Loucy (cell line): ENCODE results near the gene HAGH.
A peak's percentile ranks its signal among the peaks of the same experiment; 100 is the strongest.

Experiments
- H2AFZ ChIP-seq: fragments of 200-600 bp; sonication (generic); 2 replicates; pipeline ENCODE4 v1.6.0; 2016; ENCODE audit warnings: antibody characterized with exemption, mild to moderate bottlenecking, low read length, moderate library complexity
- H3F3A ChIP-seq: fragments of 200-600 bp; 2 replicates; pipeline ENCODE4 v1.6.0; 2016; ENCODE audit warnings: antibody characterized with exemption, low read depth, mild to moderate bottlenecking
- H3K27me3 ChIP-seq: fragments of 200-600 bp; sonication (generic); 2 replicates; pipeline ENCODE4 v1.6.1; 2014; ENCODE audit warnings: low read length, mild to moderate bottlenecking; ENCODE audit not compliant: insufficient read depth, poor library complexity, severe bottlenecking
- H3K36me3 ChIP-seq: fragments of 200-600 bp; sonication (generic); 2 replicates; pipeline ENCODE4 v1.6.1; 2016; ENCODE audit warnings: low read length; ENCODE audit not compliant: insufficient read depth
- H3K4me1 ChIP-seq: fragments of 200-600 bp; sonication (generic); 2 replicates; pipeline ENCODE4 v1.5.1; 2014; ENCODE audit warnings: low read length, mild to moderate bottlenecking; ENCODE audit not compliant: insufficient read depth, poor library complexity, severe bottlenecking
- H3K4me2 ChIP-seq: fragments of 200-600 bp; sonication (generic); 2 replicates; pipeline ENCODE4 v1.6.0; 2014; ENCODE audit warnings: antibody characterized with exemption, low read length, low read depth, mild to moderate bottlenecking; ENCODE audit not compliant: poor library complexity, severe bottlenecking
- H3K4me3 ChIP-seq: fragments of 200-600 bp; sonication (generic); 2 replicates; pipeline ENCODE4 v1.5.1; 2014; ENCODE audit warnings: low read length, mild to moderate bottlenecking, mixed read lengths; ENCODE audit not compliant: poor library complexity, severe bottlenecking
- H3K79me2 ChIP-seq: fragments of 200-600 bp; sonication (generic); 2 replicates; pipeline ENCODE4 v1.6.1; 2014; ENCODE audit warnings: low read length; ENCODE audit not compliant: insufficient read depth
- H3K9ac ChIP-seq: fragments of 200-600 bp; sonication (generic); 2 replicates; pipeline ENCODE4 v1.6.0; 2014; ENCODE audit warnings: mild to moderate bottlenecking, low read depth, low read length, moderate library complexity; ENCODE audit not compliant: poor library complexity, severe bottlenecking
- H3K9me2 ChIP-seq: fragments of 200-600 bp; sonication (generic); replicated peaks from 2 replicates; pipeline ENCODE4 v1.6.1; 2016; ENCODE audit warnings: low read depth, low read length, mixed read lengths
- H3K9me3 ChIP-seq: fragments of 200-600 bp; sonication (generic); 2 replicates; pipeline ENCODE4 v1.6.1; 2014; ENCODE audit warnings: mild to moderate bottlenecking, antibody characterized with exemption, low read length, low read depth; ENCODE audit not compliant: insufficient read depth
- H4K20me1 ChIP-seq: fragments of 200-600 bp; sonication (generic); 2 replicates; pipeline ENCODE4 v1.6.0; 2014; ENCODE audit warnings: antibody characterized with exemption, low read length, mild to moderate bottlenecking; ENCODE audit not compliant: insufficient read depth, poor library complexity, severe bottlenecking
- CTCF ChIP-seq: fragments of 200-600 bp; sonication (generic); conservative IDR thresholded peaks from 2 replicates; pipeline ENCODE4 v1.5.1; 2014; ENCODE audit warnings: mild to moderate bottlenecking, antibody characterized with exemption, low read length
- EZH2phosphoT487 ChIP-seq: fragments of 200-600 bp; IDR thresholded peaks from 2 replicates; pipeline ENCODE4 v1.6.1; 2018; ENCODE audit warnings: antibody characterized with exemption, mild to moderate bottlenecking, moderate library complexity, borderline replicate concordance

The HAGH gene

DNA sequence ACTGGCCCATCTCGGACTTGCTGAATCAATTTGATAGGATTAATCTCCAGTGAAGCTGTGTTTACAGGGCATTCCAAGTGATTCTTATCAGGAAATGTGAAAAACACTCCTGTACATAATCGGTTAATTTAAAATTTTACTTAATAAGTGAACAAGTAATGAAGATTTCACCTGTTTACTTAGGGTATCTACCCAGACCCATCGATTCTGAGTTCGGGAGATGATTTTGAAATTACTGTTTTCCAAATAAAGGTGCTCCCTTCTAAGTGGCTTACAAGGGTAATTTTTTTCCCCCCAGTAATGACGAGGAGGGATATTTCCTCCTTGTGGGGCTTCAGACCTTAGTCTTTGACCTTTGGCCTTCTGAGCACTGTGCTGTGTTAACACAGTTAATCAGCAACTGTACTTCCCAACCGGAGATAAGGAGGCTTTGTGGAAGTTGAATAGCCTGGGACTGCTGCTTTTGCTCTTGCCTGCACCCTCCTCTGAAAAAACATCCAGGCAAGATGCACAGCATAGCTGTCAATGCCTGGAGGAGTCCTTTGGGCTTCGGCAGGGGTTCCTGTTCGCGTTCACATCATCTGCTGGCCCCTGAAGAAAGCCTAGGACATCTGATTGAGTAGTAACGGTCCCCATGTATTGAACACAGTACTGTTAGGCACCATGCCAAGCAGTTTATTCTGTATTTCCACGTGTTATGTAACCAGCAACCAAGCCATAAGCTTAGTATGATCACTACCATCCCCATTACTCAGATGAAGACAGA, 2.2 kb upstream of the HAGH start:
- no peak for TF ChIP-seq EZH2phosphoT487
- no peak for TF ChIP-seq CTCF
- Histone ChIP-seq H4K20me1 (no peaks in the 10 kb centered on the region), H3K4me3 (peak overlapping the region; percentile 91), H3K9me3 (no peaks in the 10 kb centered on the region), H3K36me3 (no peaks in the 10 kb centered on the region), H3K79me2 (peaks cover 30% of the 10 kb centered on the region), H3K4me2 (peak overlapping the region; percentile 81), H3K9me2 (no peaks in the 10 kb centered on the region), H3F3A (no peaks in the 10 kb centered on the region), H2AFZ (no peak overlapping the region), H3K4me1 (peaks cover 3% of the 10 kb centered on the region), H3K27me3 (no peaks in the 10 kb centered on the region), H3K9ac (no peak overlapping the region)

DNA sequence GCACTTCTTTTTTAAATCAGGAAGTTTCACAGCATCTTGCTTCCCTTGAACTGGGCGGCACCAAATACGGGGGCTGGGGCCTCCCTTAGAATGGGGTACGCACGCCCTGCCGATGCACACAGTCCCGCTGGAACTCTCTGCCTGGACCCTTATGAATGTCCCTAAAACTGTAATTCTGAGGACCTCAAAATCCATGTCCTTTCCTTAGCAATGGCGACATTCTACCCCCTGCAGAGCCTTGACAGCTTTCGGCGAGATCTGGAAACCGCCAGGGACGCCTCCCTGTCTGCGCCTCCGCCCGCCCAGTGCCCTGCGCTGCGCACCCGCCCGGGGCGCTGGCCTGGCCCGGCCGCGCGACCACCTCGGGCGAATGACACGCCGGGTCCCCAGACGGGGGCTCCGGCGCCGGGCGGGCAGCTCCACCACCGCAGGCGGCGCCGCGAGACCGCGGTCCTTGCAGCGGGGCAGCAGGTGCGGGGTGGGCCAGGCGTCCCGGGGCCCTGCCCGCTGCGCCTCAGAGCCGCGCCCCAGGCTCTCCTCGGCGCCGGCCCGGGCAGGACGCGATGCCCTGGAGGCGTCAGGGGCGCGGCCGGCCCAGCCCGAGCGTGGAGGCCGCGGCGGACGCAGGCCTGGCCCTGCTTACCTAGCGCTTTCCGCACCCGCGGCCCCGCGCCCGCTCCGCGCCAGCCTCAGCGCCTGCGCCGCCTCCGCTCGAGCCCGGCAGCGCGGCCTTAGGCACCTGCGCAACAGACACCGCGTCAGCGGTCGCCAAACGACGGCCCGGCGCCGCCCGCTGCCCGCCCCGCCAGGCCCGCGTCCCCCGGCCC, 548 bp downstream of the HAGH start:
- Histone ChIP-seq H3K4me3 (peak overlapping the region; percentile 72), H3F3A (no peaks in the 10 kb centered on the region), H3K9me2 (no peaks in the 10 kb centered on the region), H3K36me3 (no peaks in the 10 kb centered on the region), H3K27me3 (no peaks in the 10 kb centered on the region), H3K4me2 (peak overlapping the region; percentile 71), H3K4me1 (peaks cover 3% of the 10 kb centered on the region), H3K9me3 (no peaks in the 10 kb centered on the region), H3K79me2 (peaks cover 30% of the 10 kb centered on the region), H4K20me1 (no peaks in the 10 kb centered on the region), H3K9ac (peak overlapping the region; percentile 58), H2AFZ (no peak overlapping the region)
- TF ChIP-seq CTCF = no peak
- TF ChIP-seq EZH2phosphoT487 = no peak

GRCh38 chr16:1825381-1825863, 1.2 kb downstream of the HAGH start:
- H3F3A ChIP-seq = no peaks in the 10 kb centered on the region
- peaks cover 3% of the 10 kb centered on the region for H3K4me1 ChIP-seq
- peak overlapping the region; percentile 58 for H3K9ac ChIP-seq
- no peaks in the 10 kb centered on the region for H4K20me1 ChIP-seq
- no peaks in the 10 kb centered on the region for H3K9me3 ChIP-seq
- H3K36me3 ChIP-seq = no peaks in the 10 kb centered on the region
- H3K27me3 ChIP-seq = no peaks in the 10 kb centered on the region
- H3K9me2 ChIP-seq = no peaks in the 10 kb centered on the region
- H2AFZ ChIP-seq = no peak overlapping the region
- peak overlapping the region; percentile 72 for H3K4me3 ChIP-seq
- H3K4me2 ChIP-seq = peak overlapping the region; percentile 71
- TF ChIP-seq EZH2phosphoT487 = no peak
- TF ChIP-seq CTCF = no peak
- peaks cover 30% of the 10 kb centered on the region for H3K79me2 ChIP-seq
